HG02571 (cell line): ENCODE data around the gene ATP9A.
"Not testable (repeated sequence)": the region's sequence is repeated elsewhere in the genome, so short reads cannot be mapped to it uniquely, and the experiment has no call there.

Source experiments
- ATAC-seq: cut with Tn5 transposase; IDR thresholded peaks from one replicate; pipeline ENCODE4 v1.9.1; 2021; ENCODE audit warnings: mild to moderate bottlenecking, moderate library complexity; ENCODE audit not compliant: unreplicated experiment

ATP9A gene

DNA sequence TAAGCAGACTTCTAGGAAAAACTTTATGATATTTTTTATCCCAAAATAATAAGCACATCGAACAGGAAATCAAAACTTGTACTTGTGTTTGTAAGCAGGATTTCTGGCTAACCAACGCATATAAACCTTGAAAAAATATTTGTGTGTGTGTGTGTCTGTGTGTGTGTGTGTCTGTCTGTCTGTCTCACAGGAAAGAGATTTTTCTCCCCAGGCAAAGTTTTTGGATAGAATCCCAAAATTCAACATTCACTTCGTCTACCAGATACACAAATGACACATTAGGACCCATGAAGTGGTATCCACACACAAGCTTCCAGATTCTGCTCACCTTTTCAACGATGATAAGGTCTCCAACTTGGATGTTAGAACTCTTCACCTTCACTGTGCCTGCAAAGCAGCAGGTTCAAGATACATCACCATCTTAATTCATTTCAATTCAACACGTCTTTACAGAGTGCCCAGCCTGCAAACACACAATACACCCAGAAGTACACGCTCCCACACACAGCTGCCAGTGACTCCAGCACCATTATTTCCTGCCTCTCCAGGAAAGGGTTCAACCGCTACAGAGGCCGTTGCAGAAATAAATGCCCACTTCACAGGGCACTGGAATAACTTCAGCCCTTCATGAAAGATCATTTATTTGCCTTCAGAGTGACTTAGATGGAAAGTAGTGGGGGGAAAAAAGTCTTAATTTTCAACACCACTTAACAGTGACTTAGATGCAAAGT, 70.9 kb downstream of the ATP9A start:
- no peak for ATAC-seq

DNA sequence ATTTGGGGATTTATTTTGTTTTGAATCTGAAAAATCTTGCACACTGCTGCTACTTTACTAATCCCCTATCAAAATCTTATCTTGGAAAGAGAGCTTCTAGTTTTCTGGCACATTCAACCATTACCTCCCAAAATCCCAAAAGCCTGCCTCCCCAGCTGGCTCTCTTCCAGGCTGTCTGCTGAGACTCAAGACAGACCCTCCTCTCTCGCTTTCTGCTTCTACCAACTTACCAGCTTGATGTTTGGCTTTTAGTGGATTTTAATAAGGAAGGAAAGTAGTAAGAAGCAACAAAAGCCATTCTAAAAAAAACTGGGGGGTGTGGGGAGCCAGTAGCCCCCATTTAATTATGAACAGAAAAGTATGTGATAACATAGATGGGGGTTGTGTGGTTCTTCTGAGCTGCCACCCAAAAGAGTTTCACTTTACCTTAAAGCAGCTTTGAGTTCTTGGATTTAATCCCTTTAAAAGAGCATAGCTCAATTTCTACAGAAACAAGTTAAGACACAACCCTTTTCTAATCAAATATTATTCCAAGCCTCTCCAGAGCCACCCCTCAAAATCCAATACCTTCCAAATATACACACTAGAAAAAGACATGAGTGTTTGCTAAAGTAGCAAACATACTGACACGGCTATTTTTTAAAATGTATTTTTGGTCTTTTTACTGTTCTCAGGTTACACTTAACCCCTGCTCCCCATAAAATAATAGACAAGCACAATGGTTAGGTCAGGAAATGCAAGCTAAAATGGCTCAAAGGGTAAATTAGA, 71.7 kb downstream of the ATP9A start:
- ATAC-seq: no peak

DNA sequence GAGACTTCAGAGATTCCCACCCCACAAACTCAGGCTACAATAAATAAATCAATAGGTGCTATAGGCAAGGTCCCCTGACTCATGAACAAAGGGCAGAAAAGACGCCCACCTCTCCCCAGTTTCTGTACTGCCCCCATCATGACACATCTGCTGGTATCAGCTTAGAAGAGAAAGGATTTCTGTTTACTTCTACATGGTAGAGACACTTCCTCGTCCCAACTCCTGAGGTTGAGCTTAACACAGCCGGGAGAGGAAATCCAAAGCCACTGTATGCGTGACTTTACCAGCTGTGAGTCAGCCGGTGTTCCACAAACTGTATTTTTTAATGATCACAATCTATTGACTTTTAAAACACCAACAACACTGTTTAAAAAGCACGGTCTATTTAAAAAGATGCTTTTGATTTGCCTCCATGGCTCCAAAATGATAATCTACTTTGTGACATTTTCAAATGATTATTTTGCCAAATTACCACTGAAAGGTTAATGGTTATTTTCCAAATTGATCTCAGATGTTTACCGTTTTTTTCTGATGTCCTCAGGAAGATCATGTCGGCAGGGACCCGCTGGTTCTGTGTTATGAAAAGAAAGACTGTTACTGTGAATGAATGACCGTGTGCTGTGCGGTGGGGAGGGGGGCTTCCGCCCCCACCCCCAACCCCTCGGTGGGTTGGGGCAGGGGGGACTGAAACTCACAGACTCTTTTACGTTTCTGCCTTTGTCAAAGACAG, 72.5 kb downstream of the ATP9A start:
- no peak for ATAC-seq

DNA sequence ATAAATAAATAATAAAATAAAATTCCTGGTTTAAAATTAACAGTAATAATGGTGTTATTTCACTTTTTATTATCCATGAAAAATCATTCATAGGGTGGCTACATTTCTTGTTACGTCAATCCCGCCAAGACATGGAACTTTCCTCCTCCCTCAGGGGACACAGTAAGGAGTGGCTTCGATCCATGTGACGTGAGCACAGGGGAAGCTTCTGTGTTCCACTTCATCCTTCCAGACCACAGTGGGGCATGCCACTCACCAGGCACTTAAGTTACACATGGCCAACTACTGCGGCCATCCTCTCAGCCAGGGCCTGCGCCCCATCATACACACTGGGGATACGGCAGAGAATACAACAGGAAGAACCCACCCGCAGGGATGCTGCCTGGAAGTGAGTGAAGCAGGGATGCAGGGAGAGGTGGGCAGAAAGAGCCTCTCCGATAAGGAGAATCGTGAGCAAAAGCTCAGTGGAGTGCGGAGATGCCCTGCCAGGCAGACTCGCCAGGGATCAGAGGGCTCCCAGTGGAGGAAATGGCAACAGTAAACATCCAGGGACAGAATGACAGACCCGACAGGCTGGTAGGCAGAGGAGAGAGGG, 75.3 kb downstream of the ATP9A start:
- no peak for ATAC-seq

DNA sequence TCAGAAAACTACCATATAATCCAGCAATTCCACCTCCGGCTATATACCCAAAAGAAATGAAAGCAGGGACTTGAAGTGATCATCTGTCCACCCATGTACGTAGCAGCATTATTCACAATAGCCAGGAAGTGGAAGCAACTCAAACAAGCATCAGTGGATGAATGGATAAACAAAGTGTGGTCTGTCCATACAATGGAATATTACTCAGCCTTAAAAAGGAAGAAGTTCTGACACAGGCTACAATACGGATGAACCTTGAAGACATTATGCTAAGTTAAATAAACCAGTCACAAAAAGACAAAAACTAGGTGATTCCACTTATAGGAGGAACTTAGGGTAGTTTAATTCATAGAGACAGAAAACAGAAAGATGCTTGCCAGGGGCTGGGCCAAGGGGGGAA, 76.5 kb downstream of the ATP9A start:
- ATAC-seq: no peak

DNA sequence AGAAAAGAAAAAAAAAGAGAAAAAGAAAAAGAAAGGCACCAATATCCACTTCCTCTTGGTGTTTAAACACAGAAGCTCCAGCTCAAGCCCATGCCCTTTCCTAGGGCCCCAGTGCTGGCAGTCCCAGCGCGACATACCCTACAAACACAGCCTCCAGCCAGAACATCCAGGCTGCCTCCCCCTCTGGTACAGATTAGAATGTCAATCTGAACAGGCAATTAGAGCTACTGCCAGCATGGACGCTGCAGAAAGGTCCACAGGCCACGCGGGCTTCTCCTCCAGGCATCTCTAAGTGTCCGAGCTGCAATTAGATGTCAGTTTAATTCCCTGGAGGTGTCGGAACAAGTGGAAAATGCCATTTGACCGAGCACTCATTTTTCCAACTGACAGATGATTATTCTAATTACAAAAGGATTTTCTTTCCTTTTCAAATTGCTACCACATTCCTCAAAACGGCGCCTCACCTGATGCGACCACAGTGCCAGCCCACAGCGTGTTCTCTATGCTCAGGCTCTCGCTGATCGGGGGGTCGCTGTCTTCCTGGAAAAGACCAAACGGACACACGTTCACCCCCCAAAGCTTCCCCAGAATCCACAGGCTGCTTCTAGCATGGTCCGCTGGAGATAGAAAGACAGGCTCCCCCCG, 79.5 kb downstream of the ATP9A start:
- ATAC-seq: no peak

DNA sequence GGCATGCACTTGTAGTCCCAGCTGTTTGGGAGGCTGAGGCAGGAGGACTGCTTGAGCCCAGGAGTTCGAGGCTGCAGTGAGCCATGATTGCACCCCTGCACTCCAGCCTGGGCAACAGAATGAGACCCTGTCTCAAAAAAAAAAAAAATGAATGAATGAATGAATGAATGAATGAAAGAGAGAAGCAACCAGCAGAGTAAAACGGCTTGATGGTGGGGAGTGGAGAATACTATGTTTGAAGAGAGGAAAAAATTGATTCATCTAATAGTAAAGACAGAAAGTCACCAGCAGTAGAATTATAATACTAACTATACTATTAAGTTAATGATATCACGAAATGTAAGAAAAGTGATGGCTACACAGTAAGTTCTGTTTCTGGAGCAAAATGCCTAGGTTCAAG, 80.6 kb downstream of the ATP9A start:
- no peak for ATAC-seq

DNA sequence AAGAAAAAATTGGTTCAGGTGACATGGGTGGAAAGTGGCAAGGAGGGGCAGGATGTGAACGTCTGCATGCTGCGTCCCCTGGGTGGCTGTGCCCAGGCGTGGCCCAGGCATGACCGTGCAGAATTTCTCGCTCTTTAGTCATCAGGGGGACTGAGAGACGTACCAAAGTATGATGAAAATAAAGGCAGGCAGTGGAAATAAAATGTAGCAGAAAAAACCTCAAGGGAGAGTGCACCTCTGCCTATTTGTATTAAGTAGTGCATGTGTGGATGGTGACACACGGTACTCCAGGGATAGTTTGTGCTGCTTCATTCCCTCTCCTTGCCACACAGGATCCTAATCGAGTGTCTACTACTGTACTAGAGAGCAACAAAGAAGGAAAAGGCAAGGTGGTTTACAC, 81.1 kb downstream of the ATP9A start:
- ATAC-seq: no peak

DNA sequence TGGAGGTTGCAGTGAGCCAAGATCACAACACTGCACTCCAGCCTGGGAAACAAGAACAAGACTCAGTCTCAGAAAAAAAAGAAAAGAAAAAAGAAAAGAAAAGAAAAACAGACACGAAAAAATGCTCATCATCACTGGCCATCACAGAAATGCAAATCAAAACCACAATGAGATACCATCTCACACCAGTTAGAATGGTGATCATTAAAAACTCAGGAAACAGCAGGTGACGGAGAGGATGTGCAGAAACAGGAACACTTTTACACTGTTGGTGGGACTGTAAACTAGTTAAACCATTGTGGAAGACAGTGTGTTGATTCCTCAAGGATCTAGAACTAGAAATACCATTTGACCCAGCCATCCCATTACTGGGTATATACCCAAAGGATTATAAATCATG, 82.7 kb downstream of the ATP9A start:
- ATAC-seq: not testable (repeated sequence)

DNA sequence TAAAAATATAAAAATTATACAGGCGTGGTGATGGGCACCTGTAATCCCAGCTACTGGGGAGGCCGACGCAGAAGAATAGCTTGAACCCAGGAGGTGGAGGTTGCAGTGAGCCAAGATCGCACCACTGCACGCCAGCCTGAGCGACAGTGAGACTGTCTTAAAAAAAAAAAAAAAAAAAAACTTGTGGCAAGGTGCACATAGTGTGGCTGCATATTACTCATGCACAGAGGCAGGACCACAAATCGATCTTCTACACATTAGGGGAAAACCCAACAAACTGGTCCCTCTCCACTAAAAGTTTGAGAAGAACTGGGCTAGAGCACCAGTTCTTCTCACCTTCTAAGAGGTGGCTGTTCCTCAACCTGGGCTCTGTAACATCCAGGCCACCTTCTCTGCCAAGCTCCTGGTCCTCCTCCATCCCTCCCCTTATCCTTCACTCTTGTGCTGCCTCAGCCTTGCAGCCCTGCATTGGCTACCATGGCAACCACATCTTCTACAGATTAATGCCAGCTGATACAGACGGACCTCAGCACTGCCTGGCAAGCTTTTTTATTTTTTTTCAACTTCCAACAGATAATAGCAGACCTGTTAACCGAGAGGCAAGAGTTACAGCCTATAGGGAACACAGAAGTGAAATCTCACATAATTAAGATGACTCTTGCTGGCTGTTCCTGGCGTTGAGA, 88.0 kb downstream of the ATP9A start:
- no peak for ATAC-seq

DNA sequence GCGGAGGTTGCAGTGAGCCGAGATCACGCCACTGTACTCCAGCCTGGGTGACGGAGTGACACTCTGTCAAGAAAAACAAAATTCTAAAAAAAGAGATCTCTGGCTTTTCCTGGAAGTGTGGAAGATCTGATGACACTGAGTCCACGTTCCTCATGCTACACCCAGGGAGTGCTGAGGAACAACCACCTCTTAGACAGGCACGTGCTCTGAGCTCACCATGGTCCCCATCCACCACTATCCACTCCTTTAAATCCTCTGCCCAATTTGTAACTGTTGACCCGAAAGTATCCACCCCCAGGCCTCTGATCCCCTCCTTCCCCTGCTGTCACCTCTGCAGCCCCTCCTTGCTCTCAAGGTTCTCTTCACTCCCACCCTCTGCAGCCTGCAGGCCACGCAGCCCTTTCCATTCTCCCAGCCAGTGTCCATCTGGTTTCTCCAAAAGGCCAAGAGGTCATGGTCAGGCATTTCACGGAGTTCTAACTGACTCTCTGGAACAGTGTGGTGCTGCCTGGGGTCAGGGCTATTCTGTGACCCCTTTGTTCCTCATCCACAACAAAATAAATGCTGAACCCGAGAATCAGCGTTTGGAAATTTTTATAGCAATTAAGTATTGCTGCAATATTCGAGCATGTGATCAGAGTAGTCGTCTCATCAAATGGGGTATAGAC, 88.8 kb downstream of the ATP9A start:
- no peak for ATAC-seq

DNA sequence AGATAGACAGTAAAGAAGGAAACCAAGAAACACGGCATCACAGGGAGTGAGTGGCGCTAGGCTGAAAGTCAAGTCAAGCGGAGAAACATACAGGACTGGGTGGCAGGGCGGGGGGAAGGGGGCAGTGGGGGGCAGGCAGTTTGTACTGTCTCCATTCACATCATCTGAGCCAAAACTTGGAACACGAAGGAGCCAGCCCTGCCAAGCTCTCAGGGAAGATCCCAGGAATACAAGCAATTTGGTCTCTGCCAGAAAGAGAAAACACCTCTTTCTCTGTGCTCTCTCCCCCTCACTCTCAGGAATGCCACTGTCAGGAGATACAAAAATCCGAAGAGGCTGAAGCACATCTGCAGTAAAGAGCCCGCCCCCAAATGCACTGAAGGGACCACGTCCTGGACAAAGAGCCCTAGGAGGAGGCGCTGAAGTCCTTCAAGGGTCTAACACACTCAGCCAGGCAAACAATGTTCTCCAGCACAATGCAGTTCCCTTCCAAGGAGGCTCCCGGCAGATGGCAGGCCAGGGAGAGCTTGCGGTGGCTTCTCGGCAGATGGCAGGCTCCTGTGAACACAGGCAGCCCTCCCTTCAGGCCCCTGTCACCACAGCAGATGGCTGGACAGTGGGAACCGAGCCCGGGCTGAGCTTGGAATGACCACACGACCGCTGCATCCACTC, 90.0 kb downstream of the ATP9A start:
- ATAC-seq: no peak

DNA sequence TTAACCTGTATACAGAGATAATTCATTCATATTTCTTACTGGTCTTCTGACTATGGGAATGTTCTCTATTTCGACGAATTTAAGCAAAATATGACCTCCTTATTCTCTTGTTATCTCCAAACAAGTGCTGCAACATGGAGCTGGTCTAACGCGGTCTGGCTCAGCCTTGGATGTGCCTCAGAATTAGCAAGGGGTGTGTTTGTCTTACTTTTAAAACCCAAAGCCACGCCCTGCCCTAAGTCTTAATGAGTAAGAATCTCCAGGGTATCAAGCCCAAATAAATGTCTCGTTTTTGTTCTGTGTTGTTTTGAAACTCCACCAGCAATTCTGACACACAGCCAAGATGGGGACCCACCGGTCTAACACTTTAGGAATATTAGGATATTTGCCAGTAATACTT, 99.2 kb downstream of the ATP9A start:
- no peak for ATAC-seq

DNA sequence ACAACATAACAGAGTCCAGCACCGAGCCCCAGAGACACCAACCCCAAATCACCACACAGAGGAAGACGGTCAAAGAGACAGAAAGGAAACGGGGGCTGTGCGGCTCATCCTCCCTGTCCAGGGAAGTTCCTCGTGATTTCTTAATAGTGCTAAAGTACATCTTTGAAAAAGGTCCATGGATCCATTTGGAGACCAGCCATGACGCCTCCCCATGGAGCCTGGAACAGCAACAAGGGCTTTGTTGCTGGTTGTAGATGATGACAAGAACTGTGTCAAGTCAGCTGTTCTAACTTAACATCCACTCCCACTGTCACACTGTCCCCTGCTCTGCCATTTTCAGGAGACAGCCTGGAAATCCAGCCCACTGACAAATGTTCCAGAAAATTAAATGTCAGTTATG, 99.7 kb downstream of the ATP9A start:
- ATAC-seq: no peak

DNA sequence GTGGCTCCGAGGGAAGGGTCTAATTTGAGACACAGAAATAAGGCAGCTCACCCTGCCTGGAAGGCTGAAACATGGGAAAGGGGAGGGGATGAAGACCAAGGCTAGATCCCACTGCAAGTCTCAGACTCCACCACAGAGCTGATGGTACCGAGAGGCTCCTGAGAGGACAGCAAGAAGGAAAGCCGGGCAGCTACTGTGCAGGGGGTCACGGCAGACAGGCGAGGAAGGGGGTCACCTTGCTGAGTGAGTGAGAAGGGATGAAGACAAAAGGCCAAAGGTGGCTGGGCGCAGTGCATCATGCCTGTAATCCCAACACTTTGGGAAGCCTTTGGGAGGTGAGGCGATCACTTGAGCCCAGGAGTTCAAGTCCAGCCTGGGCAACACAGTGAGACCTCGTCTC, 100.7 kb downstream of the ATP9A start:
- ATAC-seq: no peak

DNA sequence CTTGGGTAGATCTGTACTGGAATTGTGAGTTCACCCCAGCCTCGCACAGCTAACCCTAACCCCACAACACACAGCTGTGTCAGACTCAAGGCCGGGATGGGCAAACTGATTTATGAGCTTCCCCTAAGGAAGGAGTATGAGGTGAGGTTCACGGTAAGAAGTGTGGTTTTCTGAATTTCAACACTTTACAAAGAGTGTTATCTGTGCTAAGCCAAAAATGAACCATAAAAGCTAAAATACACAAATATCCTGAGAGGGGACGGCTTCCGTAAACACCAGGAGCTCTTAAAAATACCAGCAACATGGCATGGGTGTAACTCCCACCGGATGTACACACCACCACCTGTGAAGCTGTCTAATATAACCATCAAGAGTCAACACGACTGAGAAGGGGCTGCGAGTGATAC, 101.2 kb downstream of the ATP9A start:
- ATAC-seq: no peak

DNA sequence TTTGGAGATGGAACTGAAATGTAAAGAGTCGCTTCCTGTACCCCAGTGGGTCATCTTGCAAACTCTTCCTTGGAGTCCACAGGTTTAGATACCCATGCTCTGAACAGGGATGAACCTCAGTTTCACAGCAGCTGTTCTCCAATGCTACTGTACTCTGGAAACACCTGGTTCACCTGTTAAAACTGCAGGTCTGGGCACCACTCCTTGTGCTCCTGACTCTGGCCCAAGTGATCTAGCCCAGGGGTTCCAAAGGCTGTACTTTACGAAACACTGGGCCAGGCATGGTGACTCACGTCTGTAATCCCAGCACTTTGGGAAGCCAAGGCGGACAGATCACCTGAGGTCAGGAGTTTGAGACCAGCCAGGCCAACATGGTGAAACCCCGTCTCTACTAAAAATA, 102.1 kb downstream of the ATP9A start:
- ATAC-seq: no peak

DNA sequence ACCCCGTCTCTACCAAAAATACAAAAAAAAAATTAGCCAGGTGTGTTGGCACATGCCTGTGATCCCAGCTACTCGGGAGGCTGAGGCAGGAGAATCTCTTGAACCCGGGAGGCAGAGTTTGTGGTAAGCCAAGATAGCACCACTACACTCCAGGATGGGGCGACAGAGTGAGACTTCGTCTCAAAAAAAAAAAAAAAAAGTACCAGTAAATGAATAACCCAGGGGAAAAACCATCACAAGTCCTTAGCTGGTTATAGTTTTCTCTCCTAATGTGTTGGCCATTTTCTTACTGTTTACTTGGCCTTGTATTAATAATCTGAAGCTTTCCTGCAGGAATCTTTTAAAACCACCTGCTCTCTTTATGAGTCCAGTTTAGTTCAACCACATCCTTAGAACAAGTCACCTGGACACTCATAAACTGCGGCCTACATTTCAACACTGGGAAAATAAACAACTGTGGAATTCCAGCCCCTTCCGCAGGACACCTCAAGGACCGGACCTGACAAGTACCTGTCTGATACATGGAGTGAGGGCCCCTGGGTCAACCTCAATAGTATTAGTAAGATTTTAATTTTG, 102.6 kb downstream of the ATP9A start:
- no peak for ATAC-seq

DNA sequence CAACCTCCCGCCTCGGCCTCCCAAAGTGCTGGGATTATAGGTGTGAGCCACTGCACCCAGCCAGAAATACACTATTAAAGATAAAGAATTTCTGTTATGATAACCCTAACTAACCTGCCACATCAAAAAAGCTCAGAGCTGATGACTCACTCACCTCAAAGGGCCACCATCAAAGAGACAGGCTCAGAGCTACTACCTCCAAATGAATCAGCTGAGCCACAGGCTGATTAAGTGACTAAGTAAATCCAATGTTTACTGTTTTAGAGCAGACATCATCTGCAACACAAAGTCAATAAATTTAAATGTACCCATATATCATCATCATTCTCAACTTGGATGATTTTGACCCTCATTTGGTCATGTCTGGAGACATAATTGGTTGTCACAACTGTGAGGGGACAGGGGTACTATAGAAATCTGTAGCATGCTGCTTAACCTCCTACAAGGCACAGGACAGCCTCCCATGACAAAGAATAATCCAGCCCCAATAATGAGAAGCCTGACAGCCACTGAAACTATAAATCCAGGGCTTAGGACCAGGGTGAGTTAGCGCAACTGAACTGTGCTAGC, 106.5 kb downstream of the ATP9A start:
- no peak for ATAC-seq
